Neural cell (in vitro differentiated cells): ENCODE data around the gene CEP72.

Experiments
- CTCF ChIP-seq: fragments of 450-650 bp; IDR thresholded peaks from 2 replicates; pipeline ENCODE4 v1.5.1; 2014; ENCODE audit warnings: antibody characterized with exemption, mild to moderate bottlenecking, moderate library complexity; ENCODE audit not compliant: poor library complexity, severe bottlenecking
- EZH2 ChIP-seq: fragments of 200-600, 300-800 bp; shearing (Covaris generic), sonication (generic); IDR thresholded peaks from 2 replicates; pipeline ENCODE4 v1.6.1; 2014; ENCODE audit warnings: antibody characterized with exemption, low read length, borderline replicate concordance, mild to moderate bottlenecking; ENCODE audit not compliant: insufficient read depth, poor library complexity, severe bottlenecking
- REST ChIP-seq: IDR thresholded peaks from 2 replicates; pipeline ENCODE4 v1.6.1; 2012; ENCODE audit warnings: borderline replicate concordance

- TF ChIP-seq REST (no peak), EZH2 (no peak), CTCF (no peak)
Measured at GRCh38 chr5:581266-581665, 30.9 kb upstream of the CEP72 start.
